ENCODE results near the gene BACE1. TPM values are rescaled to one million over a fixed set of nuclear protein-coding genes. Genes with fewer than 3 reads are reported as not detected.

The BACE1 gene
- total RNA-seq, 1 donor from 2014 or later = 17.2 TPM

DNA sequence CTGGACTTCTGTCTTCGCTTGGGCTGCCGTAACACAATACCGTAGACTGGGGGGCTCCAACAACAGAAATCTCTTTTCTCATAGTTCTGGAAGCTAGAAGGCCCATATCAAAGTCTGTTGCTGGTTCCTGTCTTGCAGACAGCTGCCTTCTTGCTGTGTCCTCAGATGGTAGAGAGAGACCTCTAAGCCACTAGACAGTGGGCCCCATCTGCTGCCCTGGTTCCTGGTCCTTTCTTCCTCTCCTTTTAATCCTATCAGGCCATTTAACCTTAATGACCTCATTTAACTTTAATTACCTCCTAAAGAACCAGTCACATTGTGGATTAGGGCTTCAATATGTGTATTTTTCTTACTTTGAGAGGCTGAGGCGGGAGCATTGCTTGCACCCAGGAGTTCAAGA is 21.0 kb upstream of the BACE1 start:
- TF ChIP-seq, protein P1, sequence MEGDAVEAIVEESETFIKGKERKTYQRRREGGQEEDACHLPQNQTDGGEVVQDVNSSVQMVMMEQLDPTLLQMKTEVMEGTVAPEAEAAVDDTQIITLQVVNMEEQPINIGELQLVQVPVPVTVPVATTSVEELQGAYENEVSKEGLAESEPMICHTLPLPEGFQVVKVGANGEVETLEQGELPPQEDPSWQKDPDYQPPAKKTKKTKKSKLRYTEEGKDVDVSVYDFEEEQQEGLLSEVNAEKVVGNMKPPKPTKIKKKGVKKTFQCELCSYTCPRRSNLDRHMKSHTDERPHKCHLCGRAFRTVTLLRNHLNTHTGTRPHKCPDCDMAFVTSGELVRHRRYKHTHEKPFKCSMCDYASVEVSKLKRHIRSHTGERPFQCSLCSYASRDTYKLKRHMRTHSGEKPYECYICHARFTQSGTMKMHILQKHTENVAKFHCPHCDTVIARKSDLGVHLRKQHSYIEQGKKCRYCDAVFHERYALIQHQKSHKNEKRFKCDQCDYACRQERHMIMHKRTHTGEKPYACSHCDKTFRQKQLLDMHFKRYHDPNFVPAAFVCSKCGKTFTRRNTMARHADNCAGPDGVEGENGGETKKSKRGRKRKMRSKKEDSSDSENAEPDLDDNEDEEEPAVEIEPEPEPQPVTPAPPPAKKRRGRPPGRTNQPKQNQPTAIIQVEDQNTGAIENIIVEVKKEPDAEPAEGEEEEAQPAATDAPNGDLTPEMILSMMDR (IDR thresholded peaks at IDR 0.05; ENCODE audit: insufficient read depth, low read length, poor library complexity, severe bottlenecking) = no peak
- H3K36me3 ChIP-seq (ENCODE audit: control insufficient read depth, insufficient read depth, low read length) = no peaks in the 10 kb centered on the region
- H3K27me3 ChIP-seq (ENCODE audit: control insufficient read depth, insufficient read depth, low read length) = no peaks in the 10 kb centered on the region
- DNase-seq (ENCODE audit: low read depth) = no peak
- no peak overlapping the region for H3K4me3 ChIP-seq (ENCODE audit: low read depth, low read length)

DNA sequence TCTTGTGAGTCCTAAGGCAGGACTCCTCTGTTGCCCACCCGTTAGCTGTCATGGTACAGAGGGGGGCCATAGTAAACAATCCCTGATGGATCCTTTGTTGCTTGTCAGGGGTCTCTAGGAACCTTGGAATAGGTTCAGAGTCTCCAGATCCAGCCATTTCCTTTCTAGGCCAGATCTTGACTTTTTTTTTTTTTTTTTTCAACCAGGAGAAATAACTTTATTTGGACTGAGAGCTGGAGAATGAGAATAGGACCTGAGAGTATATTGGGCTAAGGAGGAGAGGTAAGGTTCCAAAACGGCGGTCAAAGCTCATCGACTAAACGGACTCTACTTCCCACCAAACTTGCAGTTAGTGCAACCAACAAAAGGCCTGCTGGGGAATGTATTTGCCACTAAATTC is 19.3 kb upstream of the BACE1 start:
- no peak for DNase-seq (ENCODE audit: low read depth)
- no peaks in the 10 kb centered on the region for H3K36me3 ChIP-seq (ENCODE audit: control insufficient read depth, insufficient read depth, low read length)
- H3K27me3 ChIP-seq (ENCODE audit: control insufficient read depth, insufficient read depth, low read length) = no peaks in the 10 kb centered on the region
- no peak overlapping the region for H3K4me3 ChIP-seq (ENCODE audit: low read depth, low read length)
- TF ChIP-seq, protein P1 (IDR thresholded peaks at IDR 0.05; ENCODE audit: insufficient read depth, low read length, poor library complexity, severe bottlenecking) = no peak

DNA sequence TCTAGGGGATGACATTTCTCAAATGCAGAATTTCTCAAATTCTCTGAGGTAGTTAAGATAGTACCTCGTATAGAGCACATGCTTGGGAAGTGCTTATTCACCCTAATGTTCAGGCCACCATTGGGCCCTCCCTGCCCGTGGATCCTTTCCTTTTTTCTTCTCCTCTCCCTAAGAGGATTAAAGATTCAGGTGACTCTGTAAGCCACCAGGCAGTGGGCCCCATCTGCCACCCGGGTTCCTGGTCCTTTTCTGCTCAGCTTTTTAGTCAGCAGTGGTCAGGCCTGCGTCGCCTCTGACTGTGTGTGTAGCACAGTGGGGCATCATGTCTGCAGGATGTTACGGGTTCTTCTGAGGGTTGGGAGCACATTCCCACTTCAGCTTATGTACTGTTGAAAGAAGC is 18.8 kb upstream of the BACE1 start:
- no peak overlapping the region for H3K4me3 ChIP-seq (ENCODE audit: low read depth, low read length)
- no peak for DNase-seq (ENCODE audit: low read depth)
- H3K27me3 ChIP-seq (ENCODE audit: control insufficient read depth, insufficient read depth, low read length) = no peaks in the 10 kb centered on the region
- TF ChIP-seq, protein P1 (IDR thresholded peaks at IDR 0.05; ENCODE audit: insufficient read depth, low read length, poor library complexity, severe bottlenecking) = no peak
- H3K36me3 ChIP-seq (ENCODE audit: control insufficient read depth, insufficient read depth, low read length) = no peaks in the 10 kb centered on the region

DNA sequence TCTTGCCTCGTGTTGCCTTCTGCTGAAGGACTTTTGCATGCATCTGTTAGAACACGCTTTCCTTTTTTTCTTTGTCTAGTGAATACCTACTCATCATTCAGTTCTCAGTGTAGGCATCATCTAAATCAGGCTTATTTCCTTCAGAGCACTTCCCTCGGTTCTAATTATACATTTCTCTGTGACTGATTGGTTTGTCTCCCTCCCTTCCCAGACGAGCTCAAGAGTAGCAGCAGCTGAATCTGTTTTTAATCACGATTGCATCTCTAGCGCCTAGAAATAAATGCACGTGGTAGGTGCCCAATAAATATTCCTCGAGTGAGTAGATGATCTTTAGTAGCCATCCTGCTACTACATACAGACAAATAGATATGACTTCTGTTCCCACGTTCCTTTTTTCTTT is 17.9 kb upstream of the BACE1 start:
- TF ChIP-seq, protein P1 (IDR thresholded peaks at IDR 0.05; ENCODE audit: insufficient read depth, low read length, poor library complexity, severe bottlenecking) = no peak
- Histone ChIP-seq H3K27me3 (ENCODE audit: control insufficient read depth, insufficient read depth, low read length) (no peaks in the 10 kb centered on the region), H3K36me3 (ENCODE audit: control insufficient read depth, insufficient read depth, low read length) (no peaks in the 10 kb centered on the region), H3K4me3 (ENCODE audit: low read depth, low read length) (no peak overlapping the region)
- DNase-seq (ENCODE audit: low read depth) = no peak

DNA sequence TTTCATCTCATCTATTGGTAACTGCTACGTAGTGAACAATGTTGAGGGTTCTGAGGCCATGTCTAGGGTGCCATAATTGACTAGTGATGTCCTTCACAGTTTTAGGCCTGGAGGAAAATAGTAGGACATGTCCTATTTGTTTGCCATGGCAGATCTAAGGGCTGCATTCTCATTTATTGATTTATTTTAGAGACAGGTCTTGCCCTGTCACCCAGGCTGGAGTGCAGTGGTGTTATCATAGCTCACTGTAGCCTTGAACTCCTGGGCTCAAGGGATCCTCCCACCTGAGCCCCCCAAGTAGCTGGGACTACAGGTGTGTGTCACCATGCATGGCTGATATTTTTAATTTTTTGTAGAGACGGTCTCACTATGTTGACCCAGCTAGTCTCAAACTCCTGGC is 16.8 kb upstream of the BACE1 start:
- TF ChIP-seq, protein P1 (IDR thresholded peaks at IDR 0.05; ENCODE audit: insufficient read depth, low read length, poor library complexity, severe bottlenecking) = no peak
- no peak for DNase-seq (ENCODE audit: low read depth)
- Histone ChIP-seq H3K27me3 (ENCODE audit: control insufficient read depth, insufficient read depth, low read length) (no peaks in the 10 kb centered on the region), H3K36me3 (ENCODE audit: control insufficient read depth, insufficient read depth, low read length) (no peaks in the 10 kb centered on the region), H3K4me3 (ENCODE audit: low read depth, low read length) (no peak overlapping the region)

DNA sequence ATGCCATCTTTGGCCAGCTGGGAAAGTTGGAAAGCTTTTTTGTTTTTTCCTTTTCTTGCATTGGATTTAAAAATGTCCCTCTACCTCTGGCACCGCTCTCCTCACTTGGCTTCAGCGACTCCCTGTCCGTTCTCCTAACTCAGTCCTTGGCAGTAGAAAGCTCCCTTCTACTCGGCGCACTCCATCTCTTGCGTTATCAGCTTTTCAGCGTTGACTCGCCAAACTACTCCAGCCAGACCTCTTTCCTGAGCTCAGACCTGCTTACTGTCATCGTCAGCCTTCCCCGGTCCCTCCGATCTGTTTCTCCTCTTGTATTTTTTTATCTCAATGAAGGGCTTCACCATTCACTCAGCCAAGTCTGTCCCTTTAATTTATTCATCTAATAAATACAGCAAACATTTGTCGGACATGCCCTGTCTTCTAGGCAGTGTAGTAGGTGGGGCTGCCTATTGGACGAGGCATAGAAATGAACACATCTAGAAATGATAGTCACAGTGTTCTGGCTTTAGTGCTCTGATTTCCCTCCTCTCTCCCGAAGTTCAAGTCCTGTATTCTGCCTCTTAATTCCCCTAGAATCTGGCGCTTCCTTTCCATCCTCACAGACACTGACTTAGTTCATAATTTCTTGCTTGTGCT is 12.4 kb upstream of the BACE1 start:
- no peaks in the 10 kb centered on the region for H3K36me3 ChIP-seq (ENCODE audit: control insufficient read depth, insufficient read depth, low read length)
- DNase-seq (ENCODE audit: low read depth) = no peak
- H3K27me3 ChIP-seq (ENCODE audit: control insufficient read depth, insufficient read depth, low read length) = no peaks in the 10 kb centered on the region
- H3K4me3 ChIP-seq (ENCODE audit: low read depth, low read length) = peak overlapping the region; percentile 69
- TF ChIP-seq, protein P1 (IDR thresholded peaks at IDR 0.05; ENCODE audit: insufficient read depth, low read length, poor library complexity, severe bottlenecking) = no peak

Measured in kidney epithelial cell (primary cell).